Prostate gland (tissue), 2 donors: Measurements from ENCODE around the gene CEP55.

ENCODE experiments used
- CTCF ChIP-seq, 4 experiments: fragments of 200-600 bp in 2 of 4; fragments of 450-650 bp in 2 of 4; sonication (generic) in 2 of 4; IDR thresholded peaks; 1 replicate in 3 of 4; 2 replicates in 1 of 4; pipeline ENCODE4 v1.5.1; 2016 to 2019; ENCODE audit warnings: antibody characterized with exemption in 4 of 4, mild to moderate bottlenecking in 2 of 4, moderate library complexity in 2 of 4
- POLR2AphosphoS5 ChIP-seq: sonication (generic); formaldehyde crosslinking; IDR thresholded peaks from one replicate; pipeline ENCODE4 v1.6.1; 2017; ENCODE audit warnings: antibody characterized with exemption

- TF ChIP-seq POLR2AphosphoS5: no peak
- no peak for TF ChIP-seq CTCF (IDR thresholded peaks at IDR 0.05)
These were observed 4.8 kb upstream of the CEP55 start for GRCh38 chr10:93491602-93492121.
